ENCODE measurements around the gene OR2M3.

- TF ChIP-seq CTCF (IDR thresholded peaks at IDR 0.05 in 4 of 5, conservative IDR thresholded peaks at IDR 0.05 in 1 of 5): no peak
- no peak for TF ChIP-seq POLR2A (IDR thresholded peaks at IDR 0.05)
These were observed 38.3 kb upstream of the OR2M3 start for GRCh38 chr1:248158758-248159157.
